ENCODE results near the gene NRL. TPM values are rescaled to one million over a fixed set of nuclear protein-coding genes. Genes with fewer than 3 reads are reported as not detected.

NRL gene
- total and polyA plus RNA-seq, 2 donors from 2014 or later = 4.9 to 5.5 TPM

GRCh38 chr14:24059841-24060388, 54.8 kb downstream of the NRL start:
- DNase-seq (peak in 1 of 5 donors; percentile 48), FAIRE-seq (no peak)
- Histone ChIP-seq H3K4me1 (ENCODE audit: control insufficient read depth in 2 of 3, insufficient read depth in 2 of 3, low read depth in 1 of 3, low read length in 3 of 3) (peaks cover 0 to 26% (median 14%) of the 10 kb centered on the region in 3 donors), H3K27ac (ENCODE audit: low read depth in 2 of 2, low read length in 2 of 2) (no peak overlapping the region), H3K9ac (ENCODE audit: low read length in 3 of 3) (no peak overlapping the region), H3K36me3 (ENCODE audit: control insufficient read depth in 2 of 3, insufficient read depth in 3 of 3, low read length in 3 of 3) (no peaks in the 10 kb centered on the region), H3K27me3 (ENCODE audit: control insufficient read depth, insufficient read depth, low read length) (no peaks in the 10 kb centered on the region), H3K4me3 (ENCODE audit: low read length in 3 of 3) (no peak overlapping the region), H3K9me3 (ENCODE audit: control insufficient read depth in 2 of 3, insufficient read depth in 1 of 3, low read length in 3 of 3) (no peaks in the 10 kb centered on the region)
- intact Hi-C loops (cut with DNase I) = no loop called here
- TF ChIP-seq CTCF (IDR thresholded peaks at IDR 0.05; ENCODE audit: borderline replicate concordance, extremely low read depth, insufficient read depth) = no peak

DNA sequence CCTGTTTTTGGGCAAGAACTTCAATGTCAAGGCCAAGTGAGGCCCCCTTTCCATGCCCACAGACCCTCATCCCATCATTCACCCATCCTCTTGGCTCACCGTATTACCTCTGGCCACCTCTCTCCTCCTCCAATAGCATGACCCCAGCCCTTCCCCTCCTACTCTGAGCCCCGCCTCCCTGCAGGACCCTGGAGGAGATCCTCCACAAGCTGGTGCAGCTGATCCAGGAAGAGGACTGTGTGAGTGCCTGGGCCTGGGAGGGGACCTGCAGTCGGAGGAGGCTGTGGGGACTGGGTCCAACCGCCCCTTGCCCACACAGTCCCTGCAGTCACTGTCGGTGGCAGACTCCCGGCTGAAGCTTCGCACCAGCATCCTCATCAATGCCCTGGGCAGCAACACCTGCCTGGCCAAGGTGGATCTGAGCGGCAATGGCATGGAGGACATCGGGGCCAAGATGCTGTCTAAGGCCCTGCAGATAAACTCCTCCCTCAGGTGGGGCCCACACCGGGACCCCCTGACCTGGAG, 55.7 kb downstream of the NRL start:
- H3K27ac ChIP-seq (ENCODE audit: low read depth in 2 of 2, low read length in 2 of 2) = no peak overlapping the region
- H3K36me3 ChIP-seq (ENCODE audit: control insufficient read depth in 2 of 3, insufficient read depth in 3 of 3, low read length in 3 of 3) = no peaks in the 10 kb centered on the region
- no peak for TF ChIP-seq CTCF (IDR thresholded peaks at IDR 0.05; ENCODE audit: borderline replicate concordance, extremely low read depth, insufficient read depth)
- peak in 1 of 5 donors; percentile 52 for DNase-seq
- H3K4me1 ChIP-seq (ENCODE audit: control insufficient read depth in 2 of 3, insufficient read depth in 2 of 3, low read depth in 1 of 3, low read length in 3 of 3) = peaks cover 0 to 26% (median 14%) of the 10 kb centered on the region in 3 donors
- no peaks in the 10 kb centered on the region for H3K27me3 ChIP-seq (ENCODE audit: control insufficient read depth, insufficient read depth, low read length)
- intact Hi-C loops (cut with DNase I) = no loop called here
- H3K9me3 ChIP-seq (ENCODE audit: control insufficient read depth in 2 of 3, insufficient read depth in 1 of 3, low read length in 3 of 3) = no peaks in the 10 kb centered on the region
- FAIRE-seq = no peak
- H3K4me3 ChIP-seq (ENCODE audit: low read length in 3 of 3) = no peak overlapping the region
- no peak overlapping the region for H3K9ac ChIP-seq (ENCODE audit: low read length in 3 of 3)

- no peak overlapping the region for H3K27ac ChIP-seq (ENCODE audit: low read depth in 2 of 2, low read length in 2 of 2)
- no peaks in the 10 kb centered on the region for H3K9me3 ChIP-seq (ENCODE audit: control insufficient read depth in 2 of 3, insufficient read depth in 1 of 3, low read length in 3 of 3)
- FAIRE-seq (peak; percentile 33), DNase-seq (peak in 4 of 5 donors; percentile 77 to 94 (median 89))
- peak; percentile 95 for TF ChIP-seq CTCF (IDR thresholded peaks at IDR 0.05; ENCODE audit: borderline replicate concordance, extremely low read depth, insufficient read depth)
- no peak overlapping the region for H3K9ac ChIP-seq (ENCODE audit: low read length in 3 of 3)
- H3K4me1 ChIP-seq (ENCODE audit: control insufficient read depth in 2 of 3, insufficient read depth in 2 of 3, low read depth in 1 of 3, low read length in 3 of 3) = peaks cover 0 to 26% (median 14%) of the 10 kb centered on the region in 3 donors
- intact Hi-C loops (cut with DNase I) = no loop called here
- no peak overlapping the region for H3K4me3 ChIP-seq (ENCODE audit: low read length in 3 of 3)
- H3K27me3 ChIP-seq (ENCODE audit: control insufficient read depth, insufficient read depth, low read length) = no peaks in the 10 kb centered on the region
- no peaks in the 10 kb centered on the region for H3K36me3 ChIP-seq (ENCODE audit: control insufficient read depth in 2 of 3, insufficient read depth in 3 of 3, low read length in 3 of 3)
Observed at GRCh38 chr14:24058260-24058950, 56.3 kb downstream of the NRL start.
